H1 (cell line): ENCODE results near the gene RAP1GAP.

Source experiments
- ASH2L ChIP-seq: fragments of 200-600, 300-600 bp; sonication (generic); IDR thresholded peaks from one replicate; pipeline ENCODE4 v1.7.1; 2017; ENCODE audit warnings: low read length
- ATF3 ChIP-seq: IDR thresholded peaks from 2 replicates; pipeline ENCODE4 v1.6.1; 2011; ENCODE audit warnings: low read depth, mild to moderate bottlenecking, low read length; ENCODE audit not compliant: insufficient read depth
- CTCF ChIP-seq, 3 experiments: IDR thresholded peaks; 1 replicate in 2 of 3; 2 replicates in 1 of 3; pipeline versions ENCODE4 v1.5.1 to v1.6.1; 2011; ENCODE audit warnings: low read length in 3 of 3, mild to moderate bottlenecking in 3 of 3, inconsistent platforms in 2 of 3, low read depth in 1 of 3, moderate library complexity in 1 of 3; ENCODE audit not compliant: insufficient read depth in 1 of 3; ENCODE audit errors: control extremely low read depth in 1 of 3
- EP300 ChIP-seq, 2 experiments: IDR thresholded peaks; 1 replicate in 1 of 2; 2 replicates in 1 of 2; pipeline ENCODE4 v1.6.1; 2011 to 2012; ENCODE audit warnings: low read depth in 2 of 2, low read length in 2 of 2, mild to moderate bottlenecking in 2 of 2, borderline replicate concordance in 1 of 2, inconsistent platforms in 1 of 2, moderate library complexity in 1 of 2
- EZH2 ChIP-seq: fragments of 200-600 bp; sonication (generic); IDR thresholded peaks from 2 replicates; pipeline ENCODE4 v1.7.1; 2012; ENCODE audit warnings: low read depth, mild to moderate bottlenecking, moderate library complexity, low read length, inconsistent platforms; ENCODE audit not compliant: severe bottlenecking
- FOSL1 ChIP-seq: IDR thresholded peaks from 2 replicates; pipeline ENCODE4 v1.6.1; 2011; ENCODE audit warnings: mild to moderate bottlenecking, low read depth, low read length, moderate library complexity; ENCODE audit not compliant: insufficient read depth
- GABPA ChIP-seq: IDR thresholded peaks from 2 replicates; pipeline ENCODE4 v1.6.1; 2011; ENCODE audit warnings: mild to moderate bottlenecking, low read length, moderate library complexity, borderline replicate concordance; ENCODE audit not compliant: insufficient read depth
- POLR2A ChIP-seq, 2 experiments: IDR thresholded peaks; 1 replicate in 1 of 2; 2 replicates in 1 of 2; pipeline ENCODE4 v1.6.1; 2011; ENCODE audit warnings: low read depth in 2 of 2, low read length in 2 of 2, mild to moderate bottlenecking in 2 of 2; ENCODE audit errors: control extremely low read depth in 1 of 2
- RBBP5 ChIP-seq: IDR thresholded peaks from 2 replicates; pipeline ENCODE4 v1.7.1; 2012; ENCODE audit warnings: low read depth, mild to moderate bottlenecking, inconsistent platforms, low read length, moderate library complexity, borderline replicate concordance
- RXRA ChIP-seq: IDR thresholded peaks from 2 replicates; pipeline ENCODE4 v1.6.1; 2011; ENCODE audit warnings: low read depth, mild to moderate bottlenecking, low read length, moderate library complexity; ENCODE audit not compliant: insufficient read depth
- SIN3A ChIP-seq, 2 experiments: IDR thresholded peaks in 1 of 2; conservative IDR thresholded peaks in 1 of 2; 2 replicates each; pipeline ENCODE4 v1.6.1; 2011 to 2012; ENCODE audit warnings: low read length in 2 of 2, improper control_type of control experiment in 1 of 2, low read depth in 1 of 2, mild to moderate bottlenecking in 1 of 2
- SIRT6 ChIP-seq: IDR thresholded peaks from one replicate; pipeline ENCODE4 v1.7.1; 2012; ENCODE audit warnings: low read length, inconsistent platforms
- SIX5 ChIP-seq: IDR thresholded peaks from 2 replicates; pipeline ENCODE4 v1.6.1; 2011; ENCODE audit warnings: mild to moderate bottlenecking, low read depth, low read length

- no peak for TF ChIP-seq GABPA
- no peak for TF ChIP-seq SIN3A (conservative IDR thresholded peaks at IDR 0.05 in 1 of 2, IDR thresholded peaks at IDR 0.05 in 1 of 2; ENCODE audit: low read depth in 1 of 2, low read length in 2 of 2)
- no peak for TF ChIP-seq ATF3
- no peak for TF ChIP-seq FOSL1
- no peak for TF ChIP-seq ASH2L
- TF ChIP-seq SIX5: no peak
- no peak for TF ChIP-seq RXRA
- no peak for TF ChIP-seq EZH2
- no peak for TF ChIP-seq SIRT6
- TF ChIP-seq POLR2A (IDR thresholded peaks at IDR 0.05; ENCODE audit: control extremely low read depth in 1 of 2, low read depth in 2 of 2, low read length in 2 of 2): no peak
- no peak for TF ChIP-seq CTCF (IDR thresholded peaks at IDR 0.05; ENCODE audit: control extremely low read depth in 1 of 3, insufficient read depth in 1 of 3, low read depth in 1 of 3, low read length in 3 of 3)
- no peak for TF ChIP-seq RBBP5
- TF ChIP-seq EP300 (IDR thresholded peaks at IDR 0.05; ENCODE audit: borderline replicate concordance in 1 of 2, low read depth in 2 of 2, low read length in 2 of 2): no peak
Measured at GRCh38 chr1:21579791-21580190, 89.4 kb downstream of the RAP1GAP start.
